SK-N-SH (cell line): ENCODE data around the gene NADK.

ENCODE experiments used
- EP300 ChIP-seq, 2 experiments: IDR thresholded peaks; 2 replicates each; pipeline versions ENCODE4 v1.4.0 to v1.6.1; 2012; ENCODE audit warnings: borderline replicate concordance in 1 of 2, low read depth in 1 of 2, low read length in 1 of 2
- EZH2phosphoT487 ChIP-seq: fragments of 200-600 bp; sonication (generic); IDR thresholded peaks from 2 replicates; pipeline ENCODE4 v1.6.1; 2017; ENCODE audit warnings: low read depth, mixed run types, mild to moderate bottlenecking, antibody characterized with exemption, moderate library complexity, borderline replicate concordance
- POLR2AphosphoS5 ChIP-seq: IDR thresholded peaks from 2 replicates; pipeline ENCODE4 v1.6.1; 2012; ENCODE audit warnings: low read depth, low read length
- RAD21 ChIP-seq: IDR thresholded peaks from 2 replicates; pipeline ENCODE4 v1.6.1; 2012; ENCODE audit warnings: mild to moderate bottlenecking, low read length
- REST ChIP-seq: IDR thresholded peaks from 2 replicates; pipeline ENCODE4 v1.6.1; 2012; ENCODE audit warnings: mild to moderate bottlenecking, low read depth, low read length, moderate library complexity
- RFX5 ChIP-seq: IDR thresholded peaks from 2 replicates; pipeline ENCODE4 v1.6.1; 2012; ENCODE audit warnings: mild to moderate bottlenecking, improper control_type of control experiment, low read length
- SMC3 ChIP-seq: IDR thresholded peaks from 2 replicates; pipeline ENCODE4 v1.6.1; 2012; ENCODE audit warnings: low read depth, low read length, improper control_type of control experiment
- TAF1 ChIP-seq: IDR thresholded peaks from 2 replicates; pipeline ENCODE4 v1.6.1; 2012; ENCODE audit warnings: low read depth, mild to moderate bottlenecking, low read length, moderate library complexity, borderline replicate concordance
- YY1 ChIP-seq: IDR thresholded peaks from 2 replicates; pipeline ENCODE4 v1.4.0; 2012; ENCODE audit warnings: low read depth, mild to moderate bottlenecking
- TF ChIP-seq, protein P1 (sequence below): fragments of 200-600 bp; sonication (generic); IDR thresholded peaks from 2 replicates; pipeline ENCODE4 v1.6.1; 2017; ENCODE audit warnings: antibody characterized with exemption, mild to moderate bottlenecking, moderate library complexity
- TF ChIP-seq, protein P2 (sequence below): IDR thresholded peaks from 2 replicates; pipeline ENCODE4 v1.4.0; 2012; ENCODE audit warnings: low read depth, borderline replicate concordance

DNA sequence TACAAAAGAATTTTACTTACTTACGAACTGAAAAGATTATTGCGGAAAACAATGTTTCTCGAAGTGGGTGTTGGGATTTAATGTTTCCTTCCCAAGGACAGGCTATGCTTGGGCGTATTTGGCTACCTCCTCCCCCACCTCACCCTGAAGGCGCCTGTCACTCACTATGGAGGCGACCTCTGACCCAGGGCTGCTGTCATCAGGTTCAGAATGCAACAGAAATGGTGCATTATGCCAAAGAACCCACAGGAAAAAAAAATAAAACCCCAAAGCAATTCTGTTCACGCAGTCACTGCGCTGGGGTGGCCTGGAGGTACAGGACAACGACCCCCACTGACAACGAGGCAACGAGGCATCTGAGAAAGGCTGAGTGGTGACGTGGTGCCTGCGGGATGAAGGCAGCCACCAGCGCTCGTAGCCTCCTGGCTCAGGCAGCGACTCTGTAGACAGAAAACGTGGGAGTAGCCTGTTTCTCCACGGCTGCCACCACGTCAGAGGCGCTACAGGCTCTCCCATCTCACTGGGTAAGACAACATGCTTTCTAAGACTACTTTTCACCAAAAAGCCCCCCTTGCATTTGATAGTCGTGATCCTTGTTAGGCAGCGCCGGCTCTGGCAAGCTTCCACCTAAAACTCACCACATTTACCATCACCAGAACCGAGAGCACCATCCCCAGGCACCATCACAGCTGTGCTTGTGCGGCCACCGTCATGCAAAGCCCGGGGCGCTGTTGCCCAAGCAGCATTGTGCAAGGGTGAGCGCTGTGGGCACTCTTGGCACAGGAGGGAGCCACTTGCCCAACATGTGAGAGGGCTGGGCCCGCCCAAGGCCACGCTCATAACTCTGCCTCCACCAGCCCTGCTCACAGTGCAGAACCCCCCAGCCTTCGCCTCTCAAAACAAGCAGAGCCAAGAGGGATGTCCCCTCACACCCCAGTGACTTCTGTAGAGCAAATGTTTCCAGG, 14.3 kb downstream of the NADK start:
- TF ChIP-seq, protein P1, sequence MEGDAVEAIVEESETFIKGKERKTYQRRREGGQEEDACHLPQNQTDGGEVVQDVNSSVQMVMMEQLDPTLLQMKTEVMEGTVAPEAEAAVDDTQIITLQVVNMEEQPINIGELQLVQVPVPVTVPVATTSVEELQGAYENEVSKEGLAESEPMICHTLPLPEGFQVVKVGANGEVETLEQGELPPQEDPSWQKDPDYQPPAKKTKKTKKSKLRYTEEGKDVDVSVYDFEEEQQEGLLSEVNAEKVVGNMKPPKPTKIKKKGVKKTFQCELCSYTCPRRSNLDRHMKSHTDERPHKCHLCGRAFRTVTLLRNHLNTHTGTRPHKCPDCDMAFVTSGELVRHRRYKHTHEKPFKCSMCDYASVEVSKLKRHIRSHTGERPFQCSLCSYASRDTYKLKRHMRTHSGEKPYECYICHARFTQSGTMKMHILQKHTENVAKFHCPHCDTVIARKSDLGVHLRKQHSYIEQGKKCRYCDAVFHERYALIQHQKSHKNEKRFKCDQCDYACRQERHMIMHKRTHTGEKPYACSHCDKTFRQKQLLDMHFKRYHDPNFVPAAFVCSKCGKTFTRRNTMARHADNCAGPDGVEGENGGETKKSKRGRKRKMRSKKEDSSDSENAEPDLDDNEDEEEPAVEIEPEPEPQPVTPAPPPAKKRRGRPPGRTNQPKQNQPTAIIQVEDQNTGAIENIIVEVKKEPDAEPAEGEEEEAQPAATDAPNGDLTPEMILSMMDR = no peak
- TF ChIP-seq SMC3 (no peak), POLR2AphosphoS5 (no peak), TAF1 (no peak), RFX5 (no peak), RAD21 (peak; percentile 21; the same call in 1 of the 2 replicates), YY1 (no peak), EZH2phosphoT487 (no peak), REST (no peak), EP300 (IDR thresholded peaks at IDR 0.05; ENCODE audit: borderline replicate concordance in 1 of 2, low read depth in 1 of 2, low read length in 1 of 2) (no peak)
- TF ChIP-seq, protein P2, sequence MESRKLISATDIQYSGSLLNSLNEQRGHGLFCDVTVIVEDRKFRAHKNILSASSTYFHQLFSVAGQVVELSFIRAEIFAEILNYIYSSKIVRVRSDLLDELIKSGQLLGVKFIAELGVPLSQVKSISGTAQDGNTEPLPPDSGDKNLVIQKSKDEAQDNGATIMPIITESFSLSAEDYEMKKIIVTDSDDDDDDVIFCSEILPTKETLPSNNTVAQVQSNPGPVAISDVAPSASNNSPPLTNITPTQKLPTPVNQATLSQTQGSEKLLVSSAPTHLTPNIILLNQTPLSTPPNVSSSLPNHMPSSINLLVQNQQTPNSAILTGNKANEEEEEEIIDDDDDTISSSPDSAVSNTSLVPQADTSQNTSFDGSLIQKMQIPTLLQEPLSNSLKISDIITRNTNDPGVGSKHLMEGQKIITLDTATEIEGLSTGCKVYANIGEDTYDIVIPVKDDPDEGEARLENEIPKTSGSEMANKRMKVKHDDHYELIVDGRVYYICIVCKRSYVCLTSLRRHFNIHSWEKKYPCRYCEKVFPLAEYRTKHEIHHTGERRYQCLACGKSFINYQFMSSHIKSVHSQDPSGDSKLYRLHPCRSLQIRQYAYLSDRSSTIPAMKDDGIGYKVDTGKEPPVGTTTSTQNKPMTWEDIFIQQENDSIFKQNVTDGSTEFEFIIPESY = no peak
